Measurements from ENCODE around the gene TBATA.

DNA sequence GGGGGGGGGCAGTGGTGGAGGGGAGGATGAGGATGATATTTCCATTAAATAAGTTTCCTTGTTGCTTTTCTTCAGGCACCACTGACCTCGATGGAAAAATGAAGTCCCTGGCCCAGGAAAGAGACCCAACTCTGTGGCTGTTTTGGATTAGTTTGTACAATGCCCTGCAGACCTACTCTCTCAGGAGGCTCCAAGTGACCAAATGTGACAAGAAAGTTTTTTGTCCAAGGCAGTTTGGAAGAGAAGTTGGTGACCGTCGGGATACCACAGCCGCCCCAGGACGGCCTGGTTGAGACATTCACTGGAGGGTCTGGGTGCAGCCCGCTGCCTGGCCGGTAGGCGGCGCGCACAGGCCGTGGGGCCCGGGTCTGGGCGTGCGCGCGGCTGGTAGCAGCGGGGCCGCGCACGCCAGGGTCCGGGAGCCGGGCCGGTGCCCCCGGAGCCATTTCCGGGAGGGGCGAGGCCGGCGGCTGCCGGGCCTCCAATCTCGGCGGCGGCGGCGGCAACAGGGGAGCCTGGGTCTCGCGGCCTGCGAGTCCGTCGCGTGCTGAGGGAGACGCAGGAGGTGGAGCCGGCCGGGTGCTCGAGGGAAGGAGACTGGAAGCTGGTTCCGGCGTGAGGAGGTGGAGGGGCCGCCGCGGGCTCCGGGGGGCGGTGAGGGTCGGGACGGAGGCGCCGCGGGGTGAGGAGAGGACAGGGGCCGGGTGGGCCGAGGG is 30.5 kb upstream of the TBATA start, which contains the start of gene SGPL1:
- TF ChIP-seq, protein P1, sequence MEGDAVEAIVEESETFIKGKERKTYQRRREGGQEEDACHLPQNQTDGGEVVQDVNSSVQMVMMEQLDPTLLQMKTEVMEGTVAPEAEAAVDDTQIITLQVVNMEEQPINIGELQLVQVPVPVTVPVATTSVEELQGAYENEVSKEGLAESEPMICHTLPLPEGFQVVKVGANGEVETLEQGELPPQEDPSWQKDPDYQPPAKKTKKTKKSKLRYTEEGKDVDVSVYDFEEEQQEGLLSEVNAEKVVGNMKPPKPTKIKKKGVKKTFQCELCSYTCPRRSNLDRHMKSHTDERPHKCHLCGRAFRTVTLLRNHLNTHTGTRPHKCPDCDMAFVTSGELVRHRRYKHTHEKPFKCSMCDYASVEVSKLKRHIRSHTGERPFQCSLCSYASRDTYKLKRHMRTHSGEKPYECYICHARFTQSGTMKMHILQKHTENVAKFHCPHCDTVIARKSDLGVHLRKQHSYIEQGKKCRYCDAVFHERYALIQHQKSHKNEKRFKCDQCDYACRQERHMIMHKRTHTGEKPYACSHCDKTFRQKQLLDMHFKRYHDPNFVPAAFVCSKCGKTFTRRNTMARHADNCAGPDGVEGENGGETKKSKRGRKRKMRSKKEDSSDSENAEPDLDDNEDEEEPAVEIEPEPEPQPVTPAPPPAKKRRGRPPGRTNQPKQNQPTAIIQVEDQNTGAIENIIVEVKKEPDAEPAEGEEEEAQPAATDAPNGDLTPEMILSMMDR (IDR thresholded peaks at IDR 0.05), result peak; percentile 98 to 100 (median 98)
- TF ChIP-seq POLR2A (IDR thresholded peaks at IDR 0.05), result peak; percentile 65

Measured in right lobe of liver (tissue), 4 donors.